ENCODE measurements around the gene TCF12.

Gene TCF12

GRCh38 chr15:57286446-57287122, 368.1 kb downstream of the TCF12 start:
- H3K4me1 ChIP-seq (ENCODE audit: control insufficient read depth, insufficient read depth, low read length) = peaks cover 38% of the 10 kb centered on the region
- H3K27me3 ChIP-seq (replicated peaks; ENCODE audit: control insufficient read depth, insufficient read depth, low read length) = no peaks in the 10 kb centered on the region
- peaks cover 32% of the 10 kb centered on the region for H3K36me3 ChIP-seq (ENCODE audit: control insufficient read depth, insufficient read depth, low read length, severe bottlenecking)
- no peak for DNase-seq (ENCODE audit: low read depth)
- H3K9ac ChIP-seq (ENCODE audit: low read length) = no peak overlapping the region
- no peak overlapping the region for H3K4me3 ChIP-seq (ENCODE audit: low read length)
- no peaks in the 10 kb centered on the region for H3K9me3 ChIP-seq (ENCODE audit: control insufficient read depth, low read length)

GRCh38 chr15:57287123-57287521, 368.7 kb downstream of the TCF12 start:
- Histone ChIP-seq H3K27me3 (replicated peaks; ENCODE audit: control insufficient read depth, insufficient read depth, low read length) (no peaks in the 10 kb centered on the region), H3K4me3 (ENCODE audit: low read length) (no peak overlapping the region), H3K9ac (ENCODE audit: low read length) (no peak overlapping the region), H3K9me3 (ENCODE audit: control insufficient read depth, low read length) (no peaks in the 10 kb centered on the region), H3K36me3 (ENCODE audit: control insufficient read depth, insufficient read depth, low read length, severe bottlenecking) (peaks cover 32% of the 10 kb centered on the region), H3K4me1 (ENCODE audit: control insufficient read depth, insufficient read depth, low read length) (peaks cover 38% of the 10 kb centered on the region)
- DNase-seq (ENCODE audit: low read depth) = no peak

GRCh38 chr15:57288926-57289580, 370.6 kb downstream of the TCF12 start:
- Histone ChIP-seq H3K9ac (ENCODE audit: low read length) (peak overlapping the region; percentile 72), H3K4me3 (ENCODE audit: low read length) (peak overlapping the region; percentile 17), H3K27me3 (replicated peaks; ENCODE audit: control insufficient read depth, insufficient read depth, low read length) (no peaks in the 10 kb centered on the region), H3K9me3 (ENCODE audit: control insufficient read depth, low read length) (no peaks in the 10 kb centered on the region), H3K4me1 (ENCODE audit: control insufficient read depth, insufficient read depth, low read length) (peaks cover 24% of the 10 kb centered on the region), H3K36me3 (ENCODE audit: control insufficient read depth, insufficient read depth, low read length, severe bottlenecking) (peaks cover 24% of the 10 kb centered on the region)
- DNase-seq (ENCODE audit: low read depth) = peak; percentile 70

- H3K9ac ChIP-seq (ENCODE audit: low read length) = no peak overlapping the region
- H3K36me3 ChIP-seq (ENCODE audit: control insufficient read depth, insufficient read depth, low read length, severe bottlenecking) = peaks cover 19% of the 10 kb centered on the region
- no peak overlapping the region for H3K4me3 ChIP-seq (ENCODE audit: low read length)
Measured at GRCh38 chr15:57290187-57290586, 371.7 kb downstream of the TCF12 start.

GRCh38 chr15:57290826-57291225, 372.4 kb downstream of the TCF12 start:
- peaks cover 18% of the 10 kb centered on the region for H3K4me1 ChIP-seq (ENCODE audit: control insufficient read depth, insufficient read depth, low read length)
- DNase-seq (ENCODE audit: low read depth) = no peak
- H3K4me3 ChIP-seq (ENCODE audit: low read length) = no peak overlapping the region
- no peaks in the 10 kb centered on the region for H3K9me3 ChIP-seq (ENCODE audit: control insufficient read depth, low read length)
- no peaks in the 10 kb centered on the region for H3K27me3 ChIP-seq (replicated peaks; ENCODE audit: control insufficient read depth, insufficient read depth, low read length)
- no peak overlapping the region for H3K9ac ChIP-seq (ENCODE audit: low read length)
- peaks cover 16% of the 10 kb centered on the region for H3K36me3 ChIP-seq (ENCODE audit: control insufficient read depth, insufficient read depth, low read length, severe bottlenecking)

More at GRCh38 chr15:57290187-57290586, 371.7 kb downstream of the TCF12 start:
- DNase-seq (ENCODE audit: low read depth) = no peak
- Histone ChIP-seq H3K4me1 (ENCODE audit: control insufficient read depth, insufficient read depth, low read length) (peaks cover 18% of the 10 kb centered on the region), H3K27me3 (replicated peaks; ENCODE audit: control insufficient read depth, insufficient read depth, low read length) (no peaks in the 10 kb centered on the region), H3K9me3 (ENCODE audit: control insufficient read depth, low read length) (no peaks in the 10 kb centered on the region)

- no peak overlapping the region for H3K4me3 ChIP-seq (ENCODE audit: low read length)
- peaks cover 4% of the 10 kb centered on the region for H3K4me1 ChIP-seq (ENCODE audit: control insufficient read depth, insufficient read depth, low read length)
- no peaks in the 10 kb centered on the region for H3K27me3 ChIP-seq (replicated peaks; ENCODE audit: control insufficient read depth, insufficient read depth, low read length)
- no peak overlapping the region for H3K9ac ChIP-seq (ENCODE audit: low read length)
- no peaks in the 10 kb centered on the region for H3K36me3 ChIP-seq (ENCODE audit: control insufficient read depth, insufficient read depth, low read length, severe bottlenecking)
- no peaks in the 10 kb centered on the region for H3K9me3 ChIP-seq (ENCODE audit: control insufficient read depth, low read length)
- DNase-seq (ENCODE audit: low read depth) = no peak
Measured at GRCh38 chr15:57296473-57297162, 378.2 kb downstream of the TCF12 start.

GRCh38 chr15:57297163-57297593, 378.7 kb downstream of the TCF12 start:
- H3K9me3 ChIP-seq (ENCODE audit: control insufficient read depth, low read length) = no peaks in the 10 kb centered on the region
- H3K9ac ChIP-seq (ENCODE audit: low read length) = no peak overlapping the region
- no peak for DNase-seq (ENCODE audit: low read depth)
- no peaks in the 10 kb centered on the region for H3K27me3 ChIP-seq (replicated peaks; ENCODE audit: control insufficient read depth, insufficient read depth, low read length)
- H3K4me1 ChIP-seq (ENCODE audit: control insufficient read depth, insufficient read depth, low read length) = peaks cover 4% of the 10 kb centered on the region
- H3K4me3 ChIP-seq (ENCODE audit: low read length) = no peak overlapping the region
- no peaks in the 10 kb centered on the region for H3K36me3 ChIP-seq (ENCODE audit: control insufficient read depth, insufficient read depth, low read length, severe bottlenecking)

- no peak overlapping the region for H3K4me3 ChIP-seq (ENCODE audit: low read length)
- no peaks in the 10 kb centered on the region for H3K27me3 ChIP-seq (replicated peaks; ENCODE audit: control insufficient read depth, insufficient read depth, low read length)
- H3K9me3 ChIP-seq (ENCODE audit: control insufficient read depth, low read length) = no peaks in the 10 kb centered on the region
- H3K36me3 ChIP-seq (ENCODE audit: control insufficient read depth, insufficient read depth, low read length, severe bottlenecking) = no peaks in the 10 kb centered on the region
- peaks cover 4% of the 10 kb centered on the region for H3K4me1 ChIP-seq (ENCODE audit: control insufficient read depth, insufficient read depth, low read length)
- no peak overlapping the region for H3K9ac ChIP-seq (ENCODE audit: low read length)
- no peak for DNase-seq (ENCODE audit: low read depth)
Measured at GRCh38 chr15:57297630-57298029, 379.2 kb downstream of the TCF12 start.

GRCh38 chr15:57298204-57298603, 379.8 kb downstream of the TCF12 start:
- H3K9ac ChIP-seq (ENCODE audit: low read length) = no peak overlapping the region
- no peak for DNase-seq (ENCODE audit: low read depth)
- H3K4me3 ChIP-seq (ENCODE audit: low read length) = no peak overlapping the region
- H3K4me1 ChIP-seq (ENCODE audit: control insufficient read depth, insufficient read depth, low read length) = peaks cover 4% of the 10 kb centered on the region
- no peaks in the 10 kb centered on the region for H3K9me3 ChIP-seq (ENCODE audit: control insufficient read depth, low read length)
- no peaks in the 10 kb centered on the region for H3K36me3 ChIP-seq (ENCODE audit: control insufficient read depth, insufficient read depth, low read length, severe bottlenecking)
- no peaks in the 10 kb centered on the region for H3K27me3 ChIP-seq (replicated peaks; ENCODE audit: control insufficient read depth, insufficient read depth, low read length)

GRCh38 chr15:57298843-57299550, 380.6 kb downstream of the TCF12 start:
- no peak overlapping the region for H3K9ac ChIP-seq (ENCODE audit: low read length)
- no peaks in the 10 kb centered on the region for H3K9me3 ChIP-seq (ENCODE audit: control insufficient read depth, low read length)
- no peaks in the 10 kb centered on the region for H3K27me3 ChIP-seq (replicated peaks; ENCODE audit: control insufficient read depth, insufficient read depth, low read length)
- peaks cover 4% of the 10 kb centered on the region for H3K4me1 ChIP-seq (ENCODE audit: control insufficient read depth, insufficient read depth, low read length)
- H3K36me3 ChIP-seq (ENCODE audit: control insufficient read depth, insufficient read depth, low read length, severe bottlenecking) = no peaks in the 10 kb centered on the region
- H3K4me3 ChIP-seq (ENCODE audit: low read length) = no peak overlapping the region
- DNase-seq (ENCODE audit: low read depth) = no peak

- Histone ChIP-seq H3K9me3 (ENCODE audit: control insufficient read depth, low read length) (no peaks in the 10 kb centered on the region), H3K9ac (ENCODE audit: low read length) (no peak overlapping the region), H3K4me1 (ENCODE audit: control insufficient read depth, insufficient read depth, low read length) (peaks cover 4% of the 10 kb centered on the region), H3K4me3 (ENCODE audit: low read length) (no peak overlapping the region), H3K27me3 (replicated peaks; ENCODE audit: control insufficient read depth, insufficient read depth, low read length) (no peaks in the 10 kb centered on the region), H3K36me3 (ENCODE audit: control insufficient read depth, insufficient read depth, low read length, severe bottlenecking) (no peaks in the 10 kb centered on the region)
- DNase-seq (ENCODE audit: low read depth) = no peak
Measured at GRCh38 chr15:57301307-57301706, 382.9 kb downstream of the TCF12 start.
